Heart right ventricle (tissue), 16 donors: Measurements from ENCODE around the gene WDR1. TPM values are rescaled to one million over a fixed set of nuclear protein-coding genes. Genes with fewer than 3 reads are reported as not detected.
A peak's percentile ranks its signal among the peaks of the same experiment; 100 is the strongest.

Experiments used
- ATAC-seq, 8 donors: fragments of 200-7000 bp; cut with Tn5 transposase; one replicate each; pipeline ENCODE4 v1.9.1; 2020; ENCODE audit warnings: mild to moderate bottlenecking in 8 of 8, moderate library complexity in 8 of 8, moderate number of reproducible peaks in 1 of 8
- DNase-seq, 2 donors: peaks; one replicate each; pipeline ENCODE4 v3.0.0-alpha.2; 2020
- H3K27ac ChIP-seq, 10 donors: fragments of 200-600 bp; sonication (generic) in 2 of 10; one replicate each; pipeline versions ENCODE4 v1.5.0 to v1.8.0; 2020 to 2022; ENCODE audit warnings: mild to moderate bottlenecking in 3 of 10
- H3K27me3 ChIP-seq, 7 donors: fragments of 200-600 bp; one replicate each; pipeline ENCODE4 v1.8.0; 2021 to 2022; ENCODE audit warnings: mild to moderate bottlenecking in 2 of 7
- H3K36me3 ChIP-seq, 9 donors: fragments of 200-600 bp; sonication (generic) in 1 of 9; one replicate each; pipeline versions ENCODE4 v1.5.0 to v1.8.0; 2020 to 2022; ENCODE audit warnings: mild to moderate bottlenecking in 2 of 9
- H3K4me1 ChIP-seq, 9 donors: fragments of 200-600 bp; sonication (generic) in 1 of 9; one replicate each; pipeline versions ENCODE4 v1.5.0 to v1.8.0; 2020 to 2022; ENCODE audit warnings: mild to moderate bottlenecking in 4 of 9
- H3K4me3 ChIP-seq, 10 donors: fragments of 200-600 bp; sonication (generic) in 2 of 10; one replicate each; pipeline versions ENCODE4 v1.5.0 to v1.8.0; 2020 to 2022; ENCODE audit warnings: mild to moderate bottlenecking in 7 of 10, moderate library complexity in 2 of 10
- H3K9me3 ChIP-seq, 11 donors: fragments of 200-600 bp in 10 of 11; sonication (generic) in 2 of 11; one replicate each; pipeline versions ENCODE4 v1.5.0 to v1.8.0; 2013 to 2022; ENCODE audit warnings: mild to moderate bottlenecking in 2 of 11, control low read depth in 1 of 11, moderate library complexity in 1 of 11
- WGBS, 2 donors: extraction: QIAGEN DNeasy Blood & Tissue Kit; methylation state at CpG; one replicate each; pipeline ENCODE4 v1.1.7; 2013; ENCODE audit warnings: inconsistent platforms in 1 of 2; 5-methylcytosine and 5-hydroxymethylcytosine counted together
- intact Hi-C, 10 donors: fragments of 100-400 bp; cut with DNase I; formaldehyde crosslinking; loops; one replicate each; pipeline versions ENCODE4 v1.11.1 to v1.14.2; 2022
- polyA plus RNA-seq, 2 donors: library from polyadenylated mRNA; stranded (reverse); fragments of 200-250 nt; gene quantifications; one replicate each; pipeline ENCODE4 v1.2.3, GENCODE V29; 2013
- total RNA-seq, 10 donors: library from RNA; stranded (reverse); fragmentation: NEBNext Ultra II Directional in 3 of 10; extraction: Animal tissue kit (Norgen Biotek cat#: 25700) in 3 of 10; gene quantifications; one replicate each; pipeline versions ENCODE4 v1.2.1 to v1.2.4, GENCODE V29; 2021 to 2023
- TF ChIP-seq, protein P1 (sequence below), 9 donors: fragments of 200-600 bp; sonication (generic) in 2 of 9; IDR thresholded peaks; one replicate each; pipeline versions ENCODE4 v1.5.0 to v1.8.0; 2021 to 2022; ENCODE audit warnings: antibody characterized with exemption in 9 of 9, mild to moderate bottlenecking in 5 of 9, moderate library complexity in 1 of 9
- donor health status: Arrhythmogenic right ventricular cardiomyopathy.
- donor health status: ischemic (EF 13 %, LVEDD 7.1; RV severe dilation, severe dysfunction).
- donor health status: healthy with polysubstance abuse.
- donor health status: DM: no; HTN: yes; CAD: no.
- donor health status: DM: no; HTN: no; CAD: no.
- donor health status: ischemic (EF 25% LVEDD 6.9; RV normal size, moderate dysfunction).
- donor health status: ischemic (EF 25% LVEDD 5.7; RV mildly dilated, moderate dysfunction).
- donor health status: healthy.
- donor health status: DM: yes; HTN: yes; CAD: no.
- donor health status: Ischemic cardiomyopathy.
- donor health status: ischemic (EF 35%, LVEDD 5.7; RV mildly dilated, moderate dysfunction).
- donor health status: nonischemic (EF 11% LVEDD 7.7; RV severe dilation, severe dysfunction).
- donor health status: DM: yes; HTN: yes; CAD: no.
- donor health status: PGD.
- donor health status: ischemic (EF 29% LVEDD 5.4; RV normal size, mild dysfunction).
- donor health status: nonischemic (EF 23%, LVEDD 6.1; RV moderate dilation, normal function).

WDR1 gene
- total and polyA plus RNA-seq, 12 donors, result 51.9 to 302 (median 177) TPM

DNA sequence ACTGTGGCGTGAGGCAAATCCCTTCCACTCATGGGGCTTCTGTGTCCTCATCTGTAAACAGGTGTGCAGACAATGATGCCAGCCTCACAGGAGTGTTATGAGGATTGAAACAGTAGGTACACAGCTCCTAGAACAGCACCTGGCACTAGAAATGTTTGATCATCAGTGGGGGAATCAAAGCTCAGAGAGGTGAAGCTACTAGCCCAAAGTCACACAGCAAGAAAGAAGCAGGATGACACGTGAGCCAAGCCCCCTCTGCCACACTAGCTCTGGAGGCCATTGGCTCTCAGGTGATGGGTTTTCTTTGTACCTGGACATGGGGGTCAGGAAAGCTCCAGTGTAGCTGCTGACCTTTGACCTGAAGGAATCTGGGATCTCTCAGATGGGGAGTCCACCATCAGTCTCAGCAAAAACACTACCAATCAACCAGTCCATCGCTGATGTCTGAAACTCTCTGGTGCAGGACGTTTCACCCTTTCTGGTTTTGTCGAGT lies 81.9 kb downstream of the WDR1 start:
- no peak for ATAC-seq
- H3K27ac ChIP-seq, result peak overlapping the region in 4 of 10 donors; percentile 9 to 85 (median 47)
- H3K36me3 ChIP-seq, result no peaks in the 10 kb centered on the region
- H3K4me1 ChIP-seq, result peaks cover 16 to 47% (median 38%) of the 10 kb centered on the region in 9 donors
- 93 to 96% methylated on average over 5 of the region's 5 CpGs for WGBS, 2 donors
- no peak for DNase-seq
- TF ChIP-seq, protein P1, sequence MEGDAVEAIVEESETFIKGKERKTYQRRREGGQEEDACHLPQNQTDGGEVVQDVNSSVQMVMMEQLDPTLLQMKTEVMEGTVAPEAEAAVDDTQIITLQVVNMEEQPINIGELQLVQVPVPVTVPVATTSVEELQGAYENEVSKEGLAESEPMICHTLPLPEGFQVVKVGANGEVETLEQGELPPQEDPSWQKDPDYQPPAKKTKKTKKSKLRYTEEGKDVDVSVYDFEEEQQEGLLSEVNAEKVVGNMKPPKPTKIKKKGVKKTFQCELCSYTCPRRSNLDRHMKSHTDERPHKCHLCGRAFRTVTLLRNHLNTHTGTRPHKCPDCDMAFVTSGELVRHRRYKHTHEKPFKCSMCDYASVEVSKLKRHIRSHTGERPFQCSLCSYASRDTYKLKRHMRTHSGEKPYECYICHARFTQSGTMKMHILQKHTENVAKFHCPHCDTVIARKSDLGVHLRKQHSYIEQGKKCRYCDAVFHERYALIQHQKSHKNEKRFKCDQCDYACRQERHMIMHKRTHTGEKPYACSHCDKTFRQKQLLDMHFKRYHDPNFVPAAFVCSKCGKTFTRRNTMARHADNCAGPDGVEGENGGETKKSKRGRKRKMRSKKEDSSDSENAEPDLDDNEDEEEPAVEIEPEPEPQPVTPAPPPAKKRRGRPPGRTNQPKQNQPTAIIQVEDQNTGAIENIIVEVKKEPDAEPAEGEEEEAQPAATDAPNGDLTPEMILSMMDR (IDR thresholded peaks at IDR 0.05), result no peak
- no peaks in the 10 kb centered on the region for H3K9me3 ChIP-seq
- H3K27me3 ChIP-seq, result no peaks in the 10 kb centered on the region
- no peak overlapping the region for H3K4me3 ChIP-seq
- intact Hi-C loops, result no loop called here

DNA sequence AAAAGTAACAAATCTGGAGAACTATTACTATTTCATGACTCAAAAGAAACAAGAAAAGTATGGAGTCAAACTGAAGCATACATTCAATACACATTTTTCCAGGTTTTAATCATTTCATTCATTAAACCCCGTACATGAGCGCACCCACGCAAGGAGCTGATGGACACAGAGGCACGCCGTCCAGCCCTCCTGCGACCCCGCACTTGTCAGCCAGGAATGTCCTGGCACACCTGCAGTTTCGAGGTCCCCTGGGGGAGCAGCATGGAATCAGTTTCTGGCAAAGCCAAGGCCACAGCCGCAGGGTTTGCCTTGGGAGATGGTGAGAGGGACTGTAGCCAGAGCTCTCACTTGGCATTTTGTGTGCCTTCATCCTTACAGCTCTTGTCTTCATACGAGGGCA lies 82.5 kb downstream of the WDR1 start:
- WGBS, 2 donors, result 61 to 75% methylated on average over 10 of the region's 10 CpGs
- Histone ChIP-seq H3K27me3 (no peaks in the 10 kb centered on the region), H3K4me3 (no peak overlapping the region), H3K4me1 (peaks cover 16 to 49% (median 38%) of the 10 kb centered on the region in 9 donors), H3K9me3 (no peaks in the 10 kb centered on the region), H3K36me3 (no peaks in the 10 kb centered on the region), H3K27ac (peak overlapping the region in 7 of 10 donors; percentile 8 to 85 (median 74))
- peak in 1 of 8 donors; percentile 8 for ATAC-seq
- intact Hi-C loops, result no loop called here
- TF ChIP-seq, protein P1 (IDR thresholded peaks at IDR 0.05), result no peak
- no peak for DNase-seq

GRCh38 chr4:10033191-10033881 lies 83.3 kb downstream of the WDR1 start:
- ATAC-seq (peak in 7 of 8 donors; percentile 62 to 83 (median 73)), DNase-seq (peak in 1 of 2 donors; percentile 72)
- Histone ChIP-seq H3K4me3 (no peak overlapping the region), H3K4me1 (peaks cover 16 to 56% (median 38%) of the 10 kb centered on the region in 9 donors), H3K27me3 (no peaks in the 10 kb centered on the region), H3K27ac (peak overlapping the region in 9 of 10 donors; percentile 8 to 85 (median 58)), H3K9me3 (no peaks in the 10 kb centered on the region), H3K36me3 (no peaks in the 10 kb centered on the region)
- 54 to 63% methylated on average over 18 of the region's 18 CpGs for WGBS, 2 donors
- intact Hi-C loops, result no loop called here
- TF ChIP-seq, protein P1 (IDR thresholded peaks at IDR 0.05), result no peak

DNA sequence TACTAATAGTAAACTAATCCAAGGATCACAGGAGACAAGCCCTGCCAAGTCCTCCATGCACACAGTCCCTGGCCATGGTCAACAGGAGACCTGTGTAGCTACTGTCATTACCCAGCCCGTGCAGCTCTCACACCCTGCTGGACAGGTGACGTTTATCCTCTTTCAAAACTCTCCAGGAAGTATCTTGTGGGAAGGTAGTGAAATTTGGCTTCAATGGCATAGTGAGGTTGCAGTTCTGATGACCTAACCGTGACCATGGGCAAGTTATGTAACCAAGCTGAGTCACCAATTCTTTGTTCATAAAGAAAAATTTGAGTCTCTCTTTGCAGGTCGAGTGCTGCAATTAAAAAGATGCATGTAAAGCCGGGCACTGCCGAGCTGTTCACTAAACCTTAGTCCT lies 84.0 kb downstream of the WDR1 start:
- H3K27me3 ChIP-seq, result no peaks in the 10 kb centered on the region
- H3K4me3 ChIP-seq, result no peak overlapping the region
- WGBS, 2 donors, result 44 to 57% methylated on average over 6 of the region's 6 CpGs
- intact Hi-C loops, result no loop called here
- no peaks in the 10 kb centered on the region for H3K9me3 ChIP-seq
- no peaks in the 10 kb centered on the region for H3K36me3 ChIP-seq
- peaks cover 16 to 56% (median 38%) of the 10 kb centered on the region in 9 donors for H3K4me1 ChIP-seq
- H3K27ac ChIP-seq, result peak overlapping the region in 9 of 10 donors; percentile 17 to 85 (median 58)
- ATAC-seq, result peak in 6 of 8 donors; percentile 27 to 55 (median 32)
- TF ChIP-seq, protein P1 (IDR thresholded peaks at IDR 0.05), result no peak
- no peak for DNase-seq
